Posterior cingulate gyrus (tissue), 11 donors: ENCODE results near the gene NPAS1.

ENCODE experiments used
- DNase-seq, 10 donors: peaks; one replicate each; pipeline versions ENCODE4 v3.0.0 to v3.0.0-alpha.2; 2020 to 2021; ENCODE audit warnings: mixed read lengths in 3 of 10
- intact Hi-C: fragments of 100-400 bp; cut with DNase I; formaldehyde crosslinking; loops from one replicate; pipeline ENCODE4 v1.15.1; 2023

Gene NPAS1

DNA sequence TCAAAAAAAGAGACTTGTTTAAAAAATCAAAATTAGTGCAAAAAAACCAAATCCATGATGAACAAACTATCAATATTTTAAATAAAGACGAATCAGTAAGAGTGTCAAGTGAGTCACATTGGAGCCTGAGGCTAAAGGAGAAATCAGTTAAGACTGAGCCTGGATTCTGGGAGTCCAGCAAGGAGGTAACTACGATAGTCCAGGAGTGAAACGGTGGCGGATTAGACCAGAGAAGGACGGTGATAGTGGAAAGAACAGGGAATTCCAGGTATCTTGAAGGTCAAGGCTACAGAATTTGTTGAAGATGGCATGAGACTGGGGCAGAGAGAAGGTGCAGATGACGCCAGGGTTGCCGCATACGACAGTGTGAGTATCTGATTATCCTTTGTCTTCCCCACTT, 7.0 kb upstream of the NPAS1 start:
- intact Hi-C loops = no loop called here
- no peak for DNase-seq

DNA sequence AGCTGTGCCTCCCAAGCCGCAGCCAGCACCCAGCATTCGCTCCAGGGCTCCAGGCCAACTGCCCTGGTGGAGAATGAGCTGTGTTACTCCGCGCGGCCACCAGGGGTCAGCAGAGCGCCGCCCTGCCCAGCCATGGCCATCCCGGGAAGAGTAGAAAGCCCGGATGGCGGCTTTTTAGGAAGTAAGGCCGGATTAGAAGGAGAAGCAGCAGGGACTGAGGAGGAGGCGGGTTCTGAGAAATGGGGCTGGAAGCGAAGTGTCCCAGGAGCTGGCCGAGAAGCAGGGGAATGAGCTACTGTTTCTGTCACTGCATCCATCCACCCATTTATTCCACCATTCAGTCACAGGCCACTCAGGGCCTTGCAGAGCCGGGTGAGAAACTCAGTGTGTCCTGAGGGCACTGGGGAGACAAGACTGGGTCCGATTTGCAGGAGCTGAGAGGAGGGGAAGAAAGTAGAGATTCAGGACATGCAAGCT, 6.6 kb upstream of the NPAS1 start:
- DNase-seq = peak; percentile 65 to 97 (median 86)
- intact Hi-C loops = no loop called here

DNA sequence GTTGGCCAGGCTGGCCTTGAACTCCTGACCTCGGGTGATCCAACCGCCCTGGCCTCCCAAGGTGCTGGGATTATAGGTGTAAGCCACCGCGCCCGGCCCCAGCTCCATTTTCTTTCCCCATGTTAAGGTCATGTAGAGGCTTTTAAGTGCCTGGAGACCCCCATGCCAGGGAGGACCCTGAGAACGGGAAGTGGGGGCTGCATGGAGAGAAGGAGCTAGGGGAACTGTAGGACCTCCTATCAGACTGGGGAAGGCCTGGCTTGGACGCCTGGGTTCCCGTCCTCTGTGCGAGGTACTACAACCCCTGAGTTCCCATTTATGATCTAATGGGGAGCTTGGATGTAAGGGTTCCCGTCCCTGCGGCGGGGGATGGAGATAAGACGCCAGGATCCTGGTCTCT, 714 bp upstream of the NPAS1 start:
- no peak for DNase-seq
- intact Hi-C loops = no loop called here

DNA sequence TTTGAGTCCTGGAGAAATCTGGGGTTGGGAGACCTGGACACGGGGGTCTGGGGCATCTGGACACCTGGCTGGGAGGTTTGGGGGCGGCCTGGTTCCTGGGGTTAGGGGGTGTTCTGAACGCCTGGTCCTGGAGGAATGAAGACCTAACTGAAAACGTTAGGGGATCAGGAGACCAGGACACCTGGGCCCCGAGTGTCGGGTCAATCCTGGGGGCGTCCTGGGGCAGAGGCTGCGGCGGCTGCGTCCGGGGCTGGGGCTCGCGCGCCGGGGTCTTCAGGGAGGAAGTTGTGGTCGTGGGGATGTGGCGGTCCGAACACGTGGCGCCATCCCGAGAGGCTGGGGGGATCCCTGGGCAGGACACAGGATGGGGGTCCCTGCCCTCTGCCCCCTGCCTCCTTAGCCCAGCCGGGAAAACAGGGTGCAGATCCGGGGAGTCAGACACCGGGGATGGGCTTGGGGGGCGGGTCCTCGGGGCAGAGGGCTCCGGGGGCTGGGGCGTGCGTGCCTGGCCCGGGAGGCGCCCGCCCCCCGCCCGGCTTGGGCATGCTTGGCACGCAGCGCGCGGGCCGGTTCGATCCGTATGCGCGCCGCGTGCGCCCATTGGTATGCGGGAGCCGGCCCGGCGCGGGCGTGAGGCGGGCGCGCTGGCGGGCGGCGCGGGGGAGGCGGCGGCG, 632 bp downstream of the NPAS1 start:
- intact Hi-C loops = no loop called here

DNA sequence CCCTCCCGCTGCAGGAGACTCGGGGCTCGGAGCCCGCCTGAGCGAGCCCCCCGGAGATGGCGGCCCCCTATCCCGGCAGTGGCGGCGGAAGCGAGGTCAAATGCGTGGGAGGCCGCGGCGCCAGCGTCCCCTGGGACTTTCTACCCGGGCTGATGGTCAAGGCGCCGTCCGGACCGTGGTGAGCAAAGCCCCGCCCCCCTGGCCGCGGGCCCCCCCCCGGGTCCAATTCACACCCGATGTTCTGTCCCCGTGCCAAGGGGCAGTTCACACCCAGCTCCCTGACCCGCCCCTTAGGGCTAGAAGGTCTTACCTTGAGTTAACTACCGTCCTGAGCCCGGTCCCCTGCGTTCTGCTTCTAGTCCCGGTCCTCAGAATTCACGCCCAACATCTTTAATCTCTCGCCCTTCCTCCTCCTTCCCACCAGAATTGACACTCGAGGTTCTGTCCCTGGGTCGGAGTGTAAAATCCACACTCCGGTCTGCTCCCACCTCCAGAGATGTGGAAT, 1.4 kb downstream of the NPAS1 start:
- peak in 1 of 10 donors; percentile 62 for DNase-seq
- intact Hi-C loops = no loop called here

More for the DNA sequence above, 632 bp downstream of the NPAS1 start:
- peak in 1 of 10 donors; percentile 68 for DNase-seq

DNA sequence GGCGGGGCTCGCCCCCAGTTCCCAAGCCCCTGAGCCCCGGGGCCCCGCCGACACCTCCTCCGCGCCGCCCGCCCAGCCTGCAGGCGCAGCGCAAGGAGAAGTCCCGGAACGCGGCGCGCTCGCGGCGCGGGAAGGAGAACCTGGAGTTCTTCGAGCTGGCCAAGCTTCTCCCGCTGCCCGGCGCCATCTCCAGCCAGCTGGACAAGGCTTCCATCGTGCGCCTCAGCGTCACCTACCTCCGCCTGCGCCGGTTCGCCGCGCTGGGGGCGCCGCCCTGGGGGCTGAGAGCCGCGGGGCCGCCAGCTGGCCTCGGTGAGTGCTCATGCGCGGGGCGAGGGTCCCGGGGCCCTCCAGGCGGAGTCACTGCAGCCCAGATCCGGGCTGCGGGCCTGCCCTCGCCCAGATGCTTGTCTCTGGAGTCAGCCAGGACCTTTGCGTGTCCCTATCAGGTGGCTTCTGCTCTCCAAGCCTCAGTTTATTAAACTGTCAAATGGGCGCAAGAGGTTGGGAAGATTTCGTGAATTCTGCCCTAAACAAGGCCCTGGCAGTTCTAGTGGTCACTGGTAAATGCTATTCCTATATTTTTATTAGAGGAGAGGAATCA, 2.0 kb downstream of the NPAS1 start:
- DNase-seq = peak in 1 of 10 donors; percentile 79
- intact Hi-C loops = no loop called here

DNA sequence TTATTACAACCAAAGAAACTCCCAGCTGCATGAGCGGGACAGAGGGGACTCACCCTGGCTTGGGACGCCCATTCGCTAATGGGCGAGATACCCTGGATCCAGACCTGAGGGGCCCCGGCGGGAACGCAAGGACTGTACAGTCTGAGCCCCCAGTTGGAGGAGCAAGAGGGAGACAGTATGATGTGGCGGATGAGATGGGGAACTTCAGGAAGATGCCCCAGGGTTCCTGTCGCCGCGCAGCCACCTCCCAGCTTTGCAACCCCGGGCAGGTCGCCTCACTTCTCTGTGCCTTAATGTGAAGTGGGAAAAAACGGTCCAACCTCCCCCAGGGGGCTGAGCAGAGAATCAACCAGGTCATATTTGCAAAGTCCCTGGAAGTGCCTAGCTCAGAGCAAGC, 2.5 kb downstream of the NPAS1 start:
- intact Hi-C loops = no loop called here

DNA sequence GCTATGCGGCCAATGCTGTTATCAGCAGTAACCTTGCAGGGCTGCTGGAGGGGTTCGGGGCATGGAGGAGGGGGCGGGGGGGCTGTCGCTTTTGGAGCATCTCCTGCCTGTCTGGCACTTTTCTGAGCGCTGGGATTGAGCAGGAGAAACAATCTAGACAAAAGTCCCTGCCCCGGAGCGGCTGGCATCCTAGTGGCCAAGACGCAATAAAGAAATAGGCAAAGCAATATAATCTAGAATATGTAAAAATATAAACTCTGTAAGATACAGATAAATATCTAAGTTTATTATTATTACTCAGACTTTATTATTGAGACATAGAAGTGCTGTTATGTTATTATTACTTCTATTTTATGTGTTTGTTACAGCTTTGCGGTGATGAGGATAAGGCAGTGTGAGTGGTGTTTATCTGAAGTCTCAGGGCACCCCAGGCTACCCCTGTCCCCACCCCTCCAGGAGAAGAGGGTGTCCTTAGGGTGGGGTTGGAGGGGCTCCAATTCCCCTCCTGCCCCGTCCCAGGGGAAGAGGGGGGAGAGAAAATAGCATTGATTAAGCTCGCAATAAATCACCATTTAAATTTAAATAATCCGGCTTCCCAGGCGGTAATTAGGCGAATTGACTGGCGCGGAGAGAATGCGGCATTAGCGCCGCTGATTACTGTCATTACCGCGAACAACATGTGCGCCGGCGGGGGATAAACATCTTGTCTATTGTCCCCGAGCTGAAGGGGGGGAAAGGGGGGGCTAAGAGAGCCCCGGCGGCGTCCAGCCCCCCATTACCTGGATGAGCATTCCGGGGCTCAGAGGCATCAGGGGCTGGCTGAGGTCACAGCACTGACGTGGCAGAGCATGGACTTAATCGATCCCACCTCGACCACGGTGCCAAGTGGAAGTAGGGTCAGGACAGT, 3.2 kb downstream of the NPAS1 start:
- intact Hi-C loops = no loop called here
- peak in 1 of 10 donors; percentile 77 for DNase-seq

More for the DNA sequence above, 2.5 kb downstream of the NPAS1 start:
- DNase-seq = peak in 1 of 10 donors; percentile 54

DNA sequence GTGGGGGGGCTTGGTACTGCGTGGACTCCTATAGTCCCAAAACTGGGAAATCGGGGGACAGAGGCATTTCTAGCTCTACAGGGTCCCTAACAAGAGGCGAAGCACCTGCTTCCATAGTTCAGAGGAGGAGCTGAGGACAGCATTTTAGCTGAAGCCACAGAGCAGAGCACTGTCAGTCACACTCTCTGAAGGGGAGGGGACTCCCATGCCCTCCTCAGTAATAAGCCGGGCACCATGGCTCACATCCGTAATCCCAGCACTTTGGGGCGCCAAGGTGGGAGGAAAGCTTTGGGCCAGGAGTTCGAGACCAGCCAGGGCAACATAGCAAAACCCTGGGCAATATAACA, 3.8 kb downstream of the NPAS1 start:
- no peak for DNase-seq
- intact Hi-C loops = no loop called here

DNA sequence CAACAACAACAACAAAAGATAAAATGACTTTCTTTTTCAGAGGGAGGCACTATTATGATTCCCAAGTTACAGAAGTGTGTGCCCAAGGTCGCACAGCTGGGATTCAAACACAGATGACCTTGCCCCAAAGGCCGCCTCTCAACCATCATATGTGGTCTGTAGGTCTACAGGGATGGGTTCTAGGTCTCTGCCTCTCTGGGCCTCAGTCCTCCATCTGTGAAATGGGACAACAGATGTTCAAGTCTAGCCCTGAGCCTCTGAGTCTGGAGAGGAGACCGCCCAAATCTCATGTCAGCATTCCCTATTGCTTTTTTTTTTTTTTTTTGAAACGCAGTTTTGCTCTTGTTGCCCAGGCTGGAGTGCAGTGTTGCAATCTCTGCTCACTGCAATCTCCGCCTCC, 4.9 kb downstream of the NPAS1 start:
- no peak for DNase-seq
- intact Hi-C loops = no loop called here

DNA sequence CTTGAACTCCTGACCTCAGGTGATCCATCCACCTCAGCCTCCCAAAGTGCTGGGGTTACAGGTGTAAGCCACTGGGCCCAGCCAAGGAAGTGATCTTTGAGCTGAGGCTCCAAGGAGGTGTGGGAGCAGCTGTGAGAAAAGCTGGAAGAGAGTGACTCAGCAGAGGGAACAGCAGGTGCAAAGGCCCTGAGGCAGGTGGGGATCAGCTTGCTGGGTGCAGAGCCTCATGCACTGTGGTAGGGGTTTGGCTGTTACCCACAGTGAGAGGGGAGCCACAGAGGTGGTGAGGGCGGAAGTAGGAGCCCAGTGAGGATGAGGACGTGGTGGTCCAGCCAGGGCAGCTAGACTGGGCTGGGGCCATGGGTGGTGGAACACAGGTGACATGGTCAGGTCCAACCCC, 6.5 kb downstream of the NPAS1 start:
- intact Hi-C loops = no loop called here
- no peak for DNase-seq

DNA sequence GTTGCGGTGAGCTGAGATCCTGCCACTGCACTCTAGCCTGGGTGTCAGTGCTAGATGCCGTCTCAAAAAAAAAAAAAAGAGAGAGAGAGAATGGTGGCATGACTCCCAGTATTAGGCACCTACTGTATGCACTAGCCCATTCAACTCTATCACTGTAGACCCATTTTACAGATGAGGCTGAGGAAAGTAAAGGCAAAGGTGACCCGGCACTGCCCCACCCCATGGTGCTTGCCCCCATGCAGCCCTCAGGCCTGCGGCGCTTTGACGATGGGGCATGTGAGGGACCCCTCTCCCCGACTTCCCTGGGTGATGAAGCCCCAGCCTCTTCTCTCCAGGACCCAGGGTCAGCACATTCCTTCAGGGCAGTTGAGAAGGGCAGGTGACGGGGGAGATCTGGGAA, 7.3 kb downstream of the NPAS1 start:
- intact Hi-C loops = no loop called here
- peak in 1 of 10 donors; percentile 69 for DNase-seq

DNA sequence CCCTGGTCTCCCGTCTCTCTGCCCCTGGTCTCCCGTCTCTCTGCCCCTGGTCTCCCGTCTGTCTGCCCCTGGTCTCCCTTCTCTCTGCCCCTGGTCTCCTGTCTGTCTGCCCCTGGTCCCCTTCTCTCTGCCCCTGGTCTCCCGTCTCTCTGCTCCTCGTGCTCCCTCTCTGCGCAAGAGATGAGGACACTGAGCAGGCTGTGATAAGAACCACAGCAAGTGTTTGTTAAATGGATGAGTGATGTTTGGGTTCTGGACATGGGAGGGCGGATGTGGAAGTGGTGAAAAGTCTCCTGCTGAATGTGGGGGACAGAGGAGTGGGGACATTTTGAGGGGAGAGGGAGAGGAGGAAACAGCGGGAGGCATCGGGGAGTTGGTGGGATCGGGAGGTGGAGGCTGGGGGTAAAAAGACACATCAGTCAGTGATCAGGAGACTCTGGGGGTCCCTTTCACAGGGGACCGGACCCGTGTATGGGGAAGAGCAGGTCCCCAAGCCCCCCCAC, 8.0 kb downstream of the NPAS1 start:
- intact Hi-C loops = no loop called here
- peak in 2 of 10 donors; percentile 14 to 35 for DNase-seq

DNA sequence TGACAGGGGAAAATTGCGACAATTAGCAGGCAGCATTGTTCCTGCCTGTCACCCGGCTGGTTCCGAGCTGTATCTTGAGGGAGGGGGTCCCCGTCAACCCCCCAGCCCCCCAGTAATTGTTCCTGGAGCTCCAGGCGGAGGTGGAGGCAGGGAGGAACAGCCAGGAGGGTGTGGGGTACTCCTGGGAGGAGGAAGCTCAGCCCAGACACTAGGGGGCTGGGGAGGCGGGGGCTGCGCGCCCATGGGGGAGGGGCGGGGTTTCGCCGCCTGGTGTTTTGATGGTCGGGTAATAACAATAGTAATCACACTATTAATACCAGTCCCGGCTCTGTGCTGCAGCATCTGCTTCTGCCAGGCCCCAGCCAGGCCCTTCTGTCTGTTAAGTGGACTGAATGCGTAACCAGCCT, 8.6 kb downstream of the NPAS1 start:
- intact Hi-C loops = no loop called here

DNA sequence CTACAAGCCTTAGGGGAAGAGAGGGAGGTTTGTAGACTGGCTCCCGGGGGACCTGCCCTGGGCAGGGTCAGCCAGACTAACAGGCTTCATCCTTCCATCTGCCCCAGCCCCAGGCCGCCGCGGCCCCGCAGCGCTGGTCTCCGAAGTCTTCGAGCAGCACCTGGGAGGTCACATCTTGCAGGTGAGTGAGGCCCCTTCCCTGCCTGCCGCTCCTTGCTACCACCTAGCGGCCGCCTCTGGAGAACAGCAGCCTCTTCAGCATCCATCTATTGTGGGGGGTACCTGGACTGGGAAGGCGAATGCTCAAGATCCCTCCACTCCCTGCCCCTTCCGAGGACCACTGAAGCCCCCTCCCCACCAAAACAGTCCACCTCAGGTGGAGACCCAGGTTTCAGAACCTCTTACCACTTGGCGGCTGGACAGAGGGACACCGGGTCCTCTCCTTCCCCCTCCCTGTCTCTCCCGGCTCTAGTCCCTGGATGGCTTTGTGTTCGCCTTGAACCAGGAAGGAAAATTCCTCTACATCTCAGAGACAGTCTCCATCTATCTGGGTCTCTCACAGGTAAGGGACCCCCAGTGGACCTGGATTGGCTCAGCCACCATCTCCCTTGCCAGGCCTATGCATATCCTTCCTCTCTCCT, 12.7 kb downstream of the NPAS1 start:
- DNase-seq = peak in 8 of 10 donors; percentile 34 to 94 (median 58)
- intact Hi-C loops = loop anchor here (1.0 kb wide), 1 partner anchor 176 kb away; no protein-coding TSS in a partner anchor

More for the DNA sequence above, 8.6 kb downstream of the NPAS1 start:
- peak in 2 of 10 donors; percentile 37 to 75 for DNase-seq

DNA sequence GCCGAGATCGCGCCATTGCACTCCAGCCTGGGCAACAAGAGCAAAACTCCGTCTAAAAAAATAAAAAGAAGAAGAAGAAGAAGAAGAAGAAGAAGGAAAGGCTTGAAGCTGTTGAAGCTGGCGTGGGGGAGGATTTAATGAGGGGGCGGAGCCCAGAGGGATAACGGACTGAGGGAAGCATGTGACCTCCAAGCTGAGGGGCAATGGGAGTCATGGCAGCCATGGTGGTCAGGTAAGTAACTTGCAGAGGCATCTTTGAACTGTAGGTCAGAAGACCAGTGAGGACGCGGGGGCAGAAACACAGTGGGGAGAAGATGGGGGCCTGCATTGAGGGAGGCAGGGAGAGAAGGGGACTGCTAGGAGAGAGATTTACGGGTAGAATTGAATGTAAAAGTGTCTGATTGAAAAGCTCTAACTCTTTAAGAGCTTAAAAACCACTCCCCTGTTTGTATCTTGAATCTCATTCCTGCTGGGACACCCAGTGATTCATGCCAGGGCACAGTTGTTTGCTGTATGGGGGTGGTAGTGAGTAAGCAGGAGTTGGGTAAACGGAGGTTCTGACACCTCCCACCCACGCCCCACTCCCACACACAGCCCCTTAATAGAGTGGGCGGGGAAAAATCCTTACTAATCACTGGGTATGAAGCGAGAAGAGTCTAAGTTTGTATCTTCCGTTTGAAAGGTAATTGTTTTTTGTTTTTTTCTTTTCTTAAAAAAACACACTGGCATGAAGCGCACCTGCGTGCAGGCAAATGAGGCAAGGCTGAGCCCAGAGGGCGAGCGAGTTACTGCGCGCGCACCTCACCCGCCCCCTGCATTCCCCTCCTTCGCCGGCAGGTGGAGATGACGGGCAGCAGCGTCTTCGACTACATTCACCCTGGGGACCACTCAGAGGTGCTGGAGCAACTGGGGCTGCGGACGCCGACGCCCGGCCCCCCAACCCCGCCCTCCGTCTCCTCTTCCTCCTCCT, 15.8 kb downstream of the NPAS1 start:
- intact Hi-C loops = loop anchor here (1.0 kb wide), 1 partner anchor 90 kb away; no protein-coding TSS in a partner anchor
- DNase-seq = peak; percentile 78 to 98 (median 90)

DNA sequence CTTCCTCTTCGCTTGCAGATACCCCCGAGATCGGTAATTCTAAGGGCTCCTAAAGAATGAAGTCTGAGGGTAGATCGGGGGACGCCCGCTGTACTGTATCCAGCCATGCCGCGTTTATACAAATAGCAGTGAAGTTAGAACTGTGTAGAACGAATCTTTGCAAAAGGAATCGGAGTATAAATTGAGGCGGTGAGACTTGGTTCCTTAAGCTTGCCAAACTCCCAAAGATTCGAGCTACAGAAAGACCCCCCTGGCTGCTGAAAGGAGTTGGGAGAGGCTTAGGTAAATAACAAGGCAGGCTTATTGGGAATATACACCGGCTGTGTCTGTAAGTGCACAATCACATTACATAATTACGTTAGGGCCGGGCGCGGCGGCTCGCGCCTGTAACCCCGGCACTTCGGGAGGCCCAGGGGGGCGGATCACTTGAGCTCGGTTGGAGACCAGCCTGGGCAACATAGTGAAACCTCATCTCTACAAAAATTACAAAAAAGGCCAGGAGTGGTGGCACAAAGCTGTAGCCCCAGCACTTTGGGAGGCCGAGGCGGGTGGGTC, 16.5 kb downstream of the NPAS1 start:
- intact Hi-C loops = no loop called here
- DNase-seq = peak in 3 of 10 donors; percentile 70 to 88 (median 83)

DNA sequence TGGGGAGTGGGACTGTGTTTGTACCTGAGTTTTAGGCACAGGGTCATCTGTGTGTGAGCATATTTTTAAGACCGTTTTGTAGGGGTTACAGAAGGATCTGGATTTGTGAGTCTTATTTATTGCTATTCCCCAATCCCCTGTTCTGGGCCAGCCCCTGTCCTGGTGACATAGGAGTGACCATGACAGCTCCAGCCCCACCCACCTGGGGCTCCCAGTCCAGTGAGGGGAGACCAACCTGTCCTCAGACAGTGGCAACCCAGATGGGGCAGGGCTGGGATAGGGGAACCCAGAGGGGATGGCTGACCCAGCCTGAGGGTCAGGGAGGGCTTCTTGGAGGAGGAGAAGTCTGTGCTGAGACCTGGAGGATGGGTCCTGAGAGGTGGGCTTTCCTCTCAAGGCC, 18.1 kb downstream of the NPAS1 start:
- no peak for DNase-seq
- intact Hi-C loops = no loop called here
